Measurements from ENCODE around the gene BRPF3. TPM values are rescaled to one million over a fixed set of nuclear protein-coding genes. Genes with fewer than 3 reads are reported as not detected.

Gene BRPF3
- total and polyA plus RNA-seq, 9 of the 15 experiments (the other 6 are each of a cell fraction or from before 2014, with no cell fraction given), result 2.2 to 19.3 (median 8.0) TPM

DNA sequence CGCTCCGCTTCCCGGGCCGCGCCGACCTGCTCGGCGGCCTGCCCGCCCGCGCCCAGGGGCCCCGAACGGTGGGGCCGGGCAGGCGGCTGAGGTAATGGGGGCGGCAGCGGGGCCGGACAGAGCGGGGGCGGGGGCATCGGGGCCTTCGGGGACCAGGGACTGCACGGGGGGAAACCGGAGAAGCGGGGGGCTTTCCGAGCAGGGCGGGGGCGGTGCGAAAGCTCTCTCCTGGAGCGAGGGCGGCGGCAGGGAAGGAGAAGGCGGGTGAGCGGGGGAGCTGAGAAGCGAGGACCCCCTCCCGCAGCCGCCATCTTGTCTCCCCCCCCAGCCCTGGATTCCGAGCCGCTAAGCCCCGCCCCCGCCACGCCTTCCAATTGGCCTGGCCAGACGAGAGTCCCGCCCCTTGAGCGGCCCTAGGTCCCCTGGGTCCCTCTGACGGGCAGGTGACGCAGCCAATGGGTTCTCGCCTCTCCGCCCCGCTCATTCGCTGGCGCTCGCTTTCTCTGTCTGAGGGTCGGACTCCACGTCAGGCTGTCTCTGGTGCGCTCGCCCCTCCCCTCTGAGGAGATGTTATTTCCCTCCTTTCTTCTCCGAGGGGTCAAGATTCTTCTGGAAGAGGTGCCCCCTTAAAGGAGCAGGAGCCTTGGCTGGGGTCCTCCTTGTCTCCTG is 470 bp downstream of the BRPF3 start (continued):
- TF ChIP-seq ZNF609 (CRISPR knock-in tag; IDR thresholded peaks at IDR 0.05; ENCODE audit: borderline replicate concordance) (no peak), PHF8 (IDR thresholded peaks at IDR 0.05; ENCODE audit: borderline replicate concordance, low read length) (peak; percentile 59), WHSC1 (IDR thresholded peaks at IDR 0.05; ENCODE audit: low read length) (no peak), NEUROD1 (IDR thresholded peaks at IDR 0.05; ENCODE audit: borderline replicate concordance, low read depth, low read length, partially characterized antibody) (peak; percentile 82), NR2C2 (CRISPR knock-in tag; IDR thresholded peaks at IDR 0.05) (no peak), NR2C2 (tag; IDR thresholded peaks at IDR 0.05) (no peak), ELF4 (CRISPR knock-in tag; IDR thresholded peaks at IDR 0.05) (0 out of 2 replicates have a peak, but pooled peaks have one; percentile 33), NFYB (IDR thresholded peaks at IDR 0.05; ENCODE audit: extremely low read depth, insufficient read length) (peak; percentile 93), SUPT5H (IDR thresholded peaks at IDR 0.05) (peak; percentile 78), POLR2H (tag; IDR thresholded peaks at IDR 0.05; ENCODE audit: low read depth) (peak; percentile 77), TEAD1 (CRISPR knock-in tag; IDR thresholded peaks at IDR 0.05) (peak; percentile 26 to 47; a peak in 1 of 4 replicates), SMAD1 (IDR thresholded peaks at IDR 0.05; ENCODE audit: low read depth, low read length, partially characterized antibody) (peak; percentile 55), ESRRB (CRISPR knock-in tag; IDR thresholded peaks at IDR 0.05; ENCODE audit: borderline replicate concordance) (no peak), POLR2B (IDR thresholded peaks at IDR 0.05; ENCODE audit: low read depth, partially characterized antibody) (peak; percentile 63), EGR1 (conservative IDR thresholded peaks at IDR 0.05) (peak; percentile 85), TAF7 (tag; IDR thresholded peaks at IDR 0.05) (peak; percentile 65), MTA1 (IDR thresholded peaks at IDR 0.05; ENCODE audit: borderline replicate concordance) (no peak), NFRKB (IDR thresholded peaks at IDR 0.05; ENCODE audit: low read depth) (peak; percentile 57), SREBF1 (IDR thresholded peaks at IDR 0.05; ENCODE audit: borderline replicate concordance, low read depth, low read length) (0 out of 2 replicates have a peak, but pooled peaks have one; percentile 41)
- TF ChIP-seq, protein P1, sequence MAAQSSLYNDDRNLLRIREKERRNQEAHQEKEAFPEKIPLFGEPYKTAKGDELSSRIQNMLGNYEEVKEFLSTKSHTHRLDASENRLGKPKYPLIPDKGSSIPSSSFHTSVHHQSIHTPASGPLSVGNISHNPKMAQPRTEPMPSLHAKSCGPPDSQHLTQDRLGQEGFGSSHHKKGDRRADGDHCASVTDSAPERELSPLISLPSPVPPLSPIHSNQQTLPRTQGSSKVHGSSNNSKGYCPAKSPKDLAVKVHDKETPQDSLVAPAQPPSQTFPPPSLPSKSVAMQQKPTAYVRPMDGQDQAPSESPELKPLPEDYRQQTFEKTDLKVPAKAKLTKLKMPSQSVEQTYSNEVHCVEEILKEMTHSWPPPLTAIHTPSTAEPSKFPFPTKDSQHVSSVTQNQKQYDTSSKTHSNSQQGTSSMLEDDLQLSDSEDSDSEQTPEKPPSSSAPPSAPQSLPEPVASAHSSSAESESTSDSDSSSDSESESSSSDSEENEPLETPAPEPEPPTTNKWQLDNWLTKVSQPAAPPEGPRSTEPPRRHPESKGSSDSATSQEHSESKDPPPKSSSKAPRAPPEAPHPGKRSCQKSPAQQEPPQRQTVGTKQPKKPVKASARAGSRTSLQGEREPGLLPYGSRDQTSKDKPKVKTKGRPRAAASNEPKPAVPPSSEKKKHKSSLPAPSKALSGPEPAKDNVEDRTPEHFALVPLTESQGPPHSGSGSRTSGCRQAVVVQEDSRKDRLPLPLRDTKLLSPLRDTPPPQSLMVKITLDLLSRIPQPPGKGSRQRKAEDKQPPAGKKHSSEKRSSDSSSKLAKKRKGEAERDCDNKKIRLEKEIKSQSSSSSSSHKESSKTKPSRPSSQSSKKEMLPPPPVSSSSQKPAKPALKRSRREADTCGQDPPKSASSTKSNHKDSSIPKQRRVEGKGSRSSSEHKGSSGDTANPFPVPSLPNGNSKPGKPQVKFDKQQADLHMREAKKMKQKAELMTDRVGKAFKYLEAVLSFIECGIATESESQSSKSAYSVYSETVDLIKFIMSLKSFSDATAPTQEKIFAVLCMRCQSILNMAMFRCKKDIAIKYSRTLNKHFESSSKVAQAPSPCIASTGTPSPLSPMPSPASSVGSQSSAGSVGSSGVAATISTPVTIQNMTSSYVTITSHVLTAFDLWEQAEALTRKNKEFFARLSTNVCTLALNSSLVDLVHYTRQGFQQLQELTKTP (IDR thresholded peaks at IDR 0.05; ENCODE audit: low read depth in 1 of 2, partially characterized antibody in 2 of 2), result no peak
